GM18505 (cell line): ENCODE measurements around the gene ELMO1.

Experiments
- ATAC-seq: cut with Tn5 transposase; IDR thresholded peaks from one replicate; pipeline ENCODE4 v1.9.1; 2021; ENCODE audit not compliant: unreplicated experiment
- POLR2A ChIP-seq: IDR thresholded peaks from 4 replicates; pipeline ENCODE4 v1.6.1; 2011; ENCODE audit warnings: borderline replicate concordance; ENCODE audit not compliant: insufficient read depth, insufficient read length; ENCODE audit errors: extremely low read depth

ELMO1 gene

DNA sequence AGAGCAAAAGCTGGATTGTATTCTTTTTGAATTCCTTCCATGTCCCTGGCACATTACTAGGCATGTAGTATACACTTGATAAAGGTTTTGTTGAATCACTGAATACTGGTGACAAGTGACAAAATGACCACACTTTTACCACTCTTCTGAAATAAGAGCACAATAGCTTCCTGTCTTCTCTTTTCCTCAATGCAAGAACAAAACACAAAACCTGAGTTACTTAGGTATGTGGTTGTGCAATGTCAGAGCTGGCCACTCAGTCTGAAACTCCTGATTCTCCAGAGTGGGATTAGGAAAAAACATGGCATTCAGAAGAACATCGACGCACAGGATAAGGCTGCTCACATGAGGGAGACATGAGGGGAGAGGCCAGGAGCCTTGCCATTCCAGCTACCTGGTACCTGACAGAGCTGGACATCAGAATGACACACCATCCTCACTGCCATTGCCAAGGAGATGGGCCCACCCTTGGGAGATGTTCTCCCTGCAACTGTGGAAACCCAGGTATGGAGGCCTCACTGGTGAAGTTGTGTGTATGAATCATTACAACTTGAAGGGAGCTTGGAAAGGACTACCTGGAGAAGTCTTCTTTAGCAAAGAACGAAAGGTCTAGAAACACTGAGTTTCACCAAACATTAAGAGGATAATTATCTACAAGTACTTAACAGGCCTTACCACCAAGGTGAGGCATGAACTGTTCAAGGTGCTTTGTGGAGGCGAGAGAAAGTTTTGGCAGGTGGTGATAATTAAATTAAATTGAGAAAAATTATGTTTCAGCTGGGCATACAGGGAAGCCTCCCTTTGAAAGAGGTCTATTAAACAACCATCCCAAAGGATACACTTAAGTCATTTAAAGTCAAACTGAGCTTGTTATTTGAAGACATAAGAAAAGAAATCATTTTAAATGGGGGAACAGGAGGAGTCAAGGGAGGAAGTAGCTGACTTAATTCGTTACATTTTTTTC lies 477.8 kb downstream of the ELMO1 start:
- no peak for ATAC-seq

DNA sequence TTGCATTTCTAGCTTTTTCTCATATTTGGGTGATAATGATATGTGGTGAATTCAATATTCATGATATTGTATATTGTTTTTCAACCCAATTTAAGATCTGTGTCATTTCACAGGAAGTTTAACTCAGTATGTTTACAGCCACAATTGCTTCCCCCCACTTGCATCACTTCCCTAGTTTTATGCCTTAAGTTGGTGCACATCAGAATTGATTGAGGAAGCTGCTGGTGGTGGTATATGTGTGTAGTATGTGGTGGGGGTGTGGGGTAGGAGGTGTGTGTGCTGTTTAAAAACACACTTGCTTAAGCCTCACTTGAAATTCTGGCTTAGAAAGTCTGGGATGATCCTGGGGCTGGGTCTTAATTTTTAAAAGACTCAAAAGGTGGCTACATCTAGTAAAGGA lies 479.3 kb downstream of the ELMO1 start:
- no peak for TF ChIP-seq POLR2A
- ATAC-seq, result no peak

More for the DNA sequence above, 477.8 kb downstream of the ELMO1 start:
- no peak for TF ChIP-seq POLR2A

DNA sequence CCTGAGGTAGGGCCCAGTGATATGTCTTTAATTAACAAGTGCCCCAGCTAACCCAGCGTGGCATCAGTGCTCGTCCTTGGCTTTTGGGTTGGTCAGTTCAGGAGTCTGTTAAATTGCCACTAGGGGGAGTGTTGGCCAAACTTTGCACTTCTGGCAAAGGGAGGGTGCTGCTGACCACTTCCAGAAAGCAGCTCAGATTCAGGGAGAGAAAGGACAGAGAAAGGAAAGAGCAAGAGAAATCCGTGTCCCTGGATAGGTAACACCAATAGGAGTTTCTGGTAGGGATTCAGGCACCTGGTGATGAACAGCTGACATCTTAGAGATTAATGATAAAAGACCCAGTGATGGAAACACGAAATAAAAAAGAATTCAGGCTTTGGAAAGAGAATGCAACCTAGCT lies 481.3 kb downstream of the ELMO1 start:
- no peak for TF ChIP-seq POLR2A
- ATAC-seq, result no peak

DNA sequence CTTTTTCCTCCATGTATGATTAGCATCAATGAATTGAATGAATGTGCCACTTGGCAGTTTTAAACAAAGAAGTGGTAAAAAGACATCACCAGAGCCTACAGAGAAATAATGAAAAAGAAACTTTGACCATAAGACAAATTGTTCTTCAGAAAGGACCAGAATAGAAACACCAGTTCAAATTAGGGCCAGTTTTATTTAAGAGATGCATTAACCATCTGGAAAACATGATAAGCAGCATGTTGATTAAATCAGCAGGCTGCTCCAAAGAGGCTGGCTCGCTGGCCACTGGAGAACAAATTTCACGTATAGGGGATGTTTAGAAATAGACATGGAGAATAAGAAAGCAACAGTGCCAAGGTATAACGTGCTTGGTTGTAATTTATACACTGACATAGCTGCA lies 482.0 kb downstream of the ELMO1 start:
- no peak for TF ChIP-seq POLR2A
- no peak for ATAC-seq

DNA sequence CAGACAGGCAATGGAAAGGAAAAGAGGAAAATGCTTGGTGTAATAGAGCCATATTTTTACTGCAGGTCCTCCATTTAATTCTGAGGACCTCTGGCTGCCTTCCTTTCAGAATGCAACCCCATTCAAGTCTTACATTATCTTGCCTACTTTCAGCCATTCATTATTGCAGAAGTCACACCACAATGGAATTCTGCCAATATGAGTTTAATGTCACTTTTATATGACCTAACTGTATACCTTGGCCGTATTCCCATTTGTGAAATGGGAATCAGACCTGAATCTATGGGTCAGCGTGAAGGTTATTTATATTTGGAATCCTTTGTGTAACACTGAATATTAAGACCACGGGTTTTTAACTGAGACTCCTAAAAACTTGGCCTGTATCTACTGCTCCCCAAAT lies 482.6 kb downstream of the ELMO1 start:
- ATAC-seq, result no peak
- TF ChIP-seq POLR2A, result no peak

GRCh38 chr7:36965625-36966024 lies 483.0 kb downstream of the ELMO1 start:
- no peak for TF ChIP-seq POLR2A
- ATAC-seq, result no peak

DNA sequence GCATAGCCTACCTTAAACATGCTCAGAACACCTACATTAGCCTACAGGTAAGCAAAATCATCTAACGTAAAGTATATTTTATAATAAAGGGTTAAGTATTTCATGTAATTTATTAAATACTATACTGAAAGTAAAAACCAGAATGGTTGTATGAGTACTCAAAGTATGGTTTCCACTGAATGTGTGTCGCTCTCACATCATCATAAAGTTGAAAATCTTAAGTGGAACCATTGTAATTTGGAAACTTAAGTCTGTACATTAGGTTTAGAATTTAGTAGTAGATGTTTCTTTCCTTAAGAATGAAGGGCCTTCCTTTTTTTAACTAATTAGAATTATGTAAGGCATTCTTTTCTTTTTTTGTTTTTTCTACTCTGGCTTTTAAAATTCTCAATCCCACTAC lies 484.4 kb downstream of the ELMO1 start:
- ATAC-seq, result no peak
- no peak for TF ChIP-seq POLR2A

DNA sequence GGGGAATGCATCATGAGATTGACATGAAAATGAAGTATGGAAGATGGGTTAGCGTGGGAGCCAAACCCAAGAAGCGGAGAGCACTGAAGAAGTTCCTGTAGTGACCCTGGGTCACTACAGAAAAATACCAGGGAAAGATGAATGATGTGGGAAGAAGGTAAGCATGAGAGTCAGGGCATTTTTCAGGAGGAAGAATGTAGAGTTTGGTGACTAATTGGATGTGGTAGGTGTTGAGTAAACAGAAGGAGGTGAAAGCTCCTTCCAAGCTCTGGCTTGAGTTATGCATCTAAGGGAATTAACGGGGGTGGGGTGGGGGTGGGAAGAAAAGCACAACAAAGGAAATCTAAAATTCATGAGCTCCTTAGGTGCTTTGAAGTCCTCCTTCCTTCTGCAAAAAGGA lies 486.3 kb downstream of the ELMO1 start:
- no peak for ATAC-seq
- no peak for TF ChIP-seq POLR2A

GRCh38 chr7:36961693-36962092 lies 487.0 kb downstream of the ELMO1 start:
- TF ChIP-seq POLR2A, result no peak
- ATAC-seq, result no peak

DNA sequence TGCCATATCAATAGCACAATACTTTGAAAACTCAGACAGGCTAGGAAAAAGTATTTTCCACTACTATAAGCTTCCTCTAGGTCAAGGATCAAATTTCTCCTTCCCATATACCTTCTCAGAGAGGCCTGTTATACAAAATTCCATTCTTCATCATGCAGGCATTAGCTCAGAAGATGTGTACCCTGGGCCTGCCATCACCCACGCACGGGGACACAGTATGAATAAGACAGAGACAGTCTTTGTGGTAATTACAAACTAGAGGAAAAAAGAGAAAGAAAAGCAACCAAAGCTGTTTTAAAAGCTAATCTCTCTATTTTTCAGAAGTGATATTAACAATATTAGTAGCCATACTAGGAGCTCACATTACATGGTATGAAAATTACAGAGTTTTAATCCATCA lies 487.6 kb downstream of the ELMO1 start:
- no peak for ATAC-seq
- TF ChIP-seq POLR2A, result no peak

- no peak for ATAC-seq
- no peak for TF ChIP-seq POLR2A
Measured at GRCh38 chr7:36960105-36960504, 488.6 kb downstream of the ELMO1 start.

DNA sequence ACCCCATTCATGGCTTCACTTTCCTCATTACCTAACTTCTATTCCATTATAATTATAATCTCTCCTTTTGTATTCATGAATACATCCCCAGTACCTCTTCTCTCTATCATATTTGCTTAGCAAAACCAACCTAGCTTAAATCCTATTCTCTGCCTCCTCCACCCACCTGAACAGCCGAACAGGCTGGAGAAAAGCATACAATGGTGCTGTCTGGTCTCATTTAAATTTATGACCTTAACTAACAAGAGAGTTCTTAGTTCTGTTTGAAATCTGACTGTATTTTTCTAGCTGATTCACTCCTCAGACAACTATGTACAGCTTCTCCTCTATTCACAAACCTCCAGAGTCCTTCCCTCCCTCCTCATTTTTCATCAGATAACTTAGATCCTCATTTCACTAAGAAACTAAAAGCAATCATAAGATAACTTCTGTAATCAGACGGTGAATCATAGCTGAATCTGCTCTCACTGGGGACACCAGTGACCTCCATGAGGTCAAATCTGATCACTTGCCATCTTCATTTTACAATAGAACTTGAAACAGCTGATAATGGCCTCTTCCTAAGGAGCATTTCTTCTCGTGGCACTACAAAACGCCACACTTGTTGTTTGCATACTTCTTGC lies 490.4 kb downstream of the ELMO1 start:
- TF ChIP-seq POLR2A, result no peak
- no peak for ATAC-seq

- ATAC-seq, result no peak
- no peak for TF ChIP-seq POLR2A
Measured at GRCh38 chr7:36957620-36958019, 491.0 kb downstream of the ELMO1 start.

DNA sequence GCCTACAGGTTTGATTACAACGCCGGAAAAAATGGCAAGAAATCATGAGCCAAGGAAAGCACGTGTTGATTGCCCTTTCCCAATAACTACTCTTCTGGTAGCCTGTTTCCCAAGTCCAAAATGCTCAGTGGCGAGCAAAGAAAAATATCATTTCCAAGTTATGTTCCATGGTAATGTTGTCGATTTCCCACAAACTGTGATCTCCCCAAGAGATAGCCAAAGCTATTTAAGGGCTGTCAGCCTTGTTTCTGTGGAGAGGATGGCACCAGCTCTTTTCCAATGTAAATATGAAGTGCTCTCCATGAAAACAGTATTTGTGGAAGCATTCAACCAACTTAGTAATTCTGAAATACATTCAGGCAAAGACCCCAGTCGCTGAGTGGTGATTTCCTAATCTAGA lies 491.9 kb downstream of the ELMO1 start:
- no peak for TF ChIP-seq POLR2A
- no peak for ATAC-seq

GRCh38 chr7:36955456-36956129 lies 493.1 kb downstream of the ELMO1 start:
- ATAC-seq, result no peak
- no peak for TF ChIP-seq POLR2A
